ENCODE measurements around the gene BTBD6.
A peak's percentile ranks its signal among the peaks of the same experiment; 100 is the strongest.

BTBD6 gene

DNA sequence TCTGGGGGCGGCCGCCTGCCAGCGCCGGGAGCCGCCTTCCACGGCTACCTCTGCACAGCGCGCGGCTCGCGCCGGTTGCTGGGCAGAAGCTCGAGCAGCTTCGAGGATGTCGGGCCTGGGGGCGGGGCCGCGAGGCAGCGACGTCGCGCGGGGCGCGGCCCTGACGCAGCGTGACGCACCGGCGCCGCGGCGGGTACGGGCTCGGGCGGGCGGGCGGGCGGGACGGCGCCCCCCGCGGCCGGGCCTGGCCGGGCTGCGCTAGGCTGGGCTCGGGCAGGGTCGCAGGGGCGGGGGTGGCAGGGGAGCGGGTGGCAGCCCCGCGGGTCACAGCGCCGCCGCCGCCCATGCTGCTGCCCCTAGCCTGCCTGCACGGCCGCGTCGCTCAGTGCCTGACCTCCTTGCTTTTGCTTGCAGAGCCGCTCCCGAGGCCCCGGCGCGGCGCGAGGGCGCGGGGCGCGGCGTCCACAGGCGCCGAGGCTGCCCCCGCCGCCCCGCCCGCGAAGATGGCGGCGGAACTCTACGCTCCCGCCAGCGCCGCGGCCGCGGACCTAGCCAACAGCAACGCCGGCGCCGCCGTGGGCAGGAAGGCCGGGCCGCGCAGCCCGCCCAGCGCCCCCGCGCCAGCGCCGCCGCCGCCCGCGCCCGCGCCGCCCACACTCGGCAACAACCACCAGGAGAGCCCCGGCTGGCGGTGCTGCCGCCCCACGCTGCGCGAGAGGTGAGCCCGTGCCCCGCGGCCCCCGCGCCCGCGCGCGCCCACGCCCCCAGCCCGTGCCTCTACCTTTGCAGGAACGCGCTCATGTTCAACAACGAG is at the start of gene BTBD6:
Gene BTBD6, plus strand, starts transcription at position 166 of the 814 bp plus-strand sequence. Its CDS starts 179 bp downstream, at position 345.
- DNase-seq, result peak; percentile 86

DNA sequence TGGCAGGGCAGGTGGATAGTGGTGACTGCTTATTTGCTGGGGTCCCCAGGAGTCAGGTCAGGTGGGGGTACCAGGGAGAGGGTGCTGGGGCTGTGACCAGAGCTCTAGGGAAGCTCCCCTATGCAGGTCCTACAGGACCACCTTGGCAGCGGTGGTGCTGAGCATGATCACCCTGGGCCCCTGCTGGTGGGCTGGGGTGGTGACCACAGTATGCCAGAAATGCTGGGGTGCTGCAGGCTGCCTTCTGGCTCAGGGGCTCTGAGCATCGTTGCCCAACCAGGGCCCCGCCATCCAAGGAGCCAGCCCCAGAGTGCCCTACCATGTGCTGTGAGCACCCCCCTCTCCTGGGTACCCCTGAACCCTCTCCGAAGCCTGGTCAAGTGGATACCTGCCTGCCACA is 49.7 kb upstream of the BTBD6 start:
- no peak for DNase-seq

DNA sequence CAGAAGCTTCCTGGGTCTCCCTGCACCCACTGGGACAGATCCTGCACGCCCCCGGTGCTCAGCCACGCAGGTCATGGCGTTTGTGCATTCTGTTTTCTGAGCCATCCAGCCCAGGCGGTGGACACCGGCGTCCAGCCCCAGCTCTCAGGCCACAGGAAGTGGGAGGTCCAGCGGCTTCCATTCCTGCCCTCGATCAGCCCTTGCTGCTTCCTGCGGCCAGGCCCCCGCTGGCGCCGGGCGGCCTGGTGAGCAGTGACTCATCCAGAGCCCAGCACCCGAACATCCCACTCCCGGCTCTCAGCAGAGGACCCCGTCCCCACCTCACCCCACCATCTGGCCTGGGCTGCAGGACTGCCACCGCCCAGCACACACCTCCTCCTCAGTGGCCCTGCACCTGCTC is 49.2 kb upstream of the BTBD6 start:
- no peak for DNase-seq

DNA sequence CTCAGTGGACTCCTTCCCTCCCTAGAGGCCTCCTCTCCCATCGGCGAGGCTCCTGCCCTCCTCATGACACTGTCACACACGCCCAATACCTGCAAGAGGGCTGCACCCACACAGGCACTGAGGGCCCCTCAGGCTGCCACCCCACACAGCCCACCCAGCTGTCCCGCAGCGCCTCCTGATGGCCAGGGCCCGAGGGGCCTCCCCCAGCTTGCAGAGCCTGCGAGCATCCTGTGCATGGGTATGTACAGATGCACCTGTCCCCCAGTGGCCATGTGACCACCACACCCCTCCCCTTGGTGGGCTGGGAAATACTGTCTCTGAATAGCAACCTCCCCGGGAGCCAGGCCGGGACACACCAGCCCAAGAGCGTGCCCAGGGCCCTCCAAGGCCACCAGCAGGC is 48.3 kb upstream of the BTBD6 start:
- DNase-seq, result no peak

DNA sequence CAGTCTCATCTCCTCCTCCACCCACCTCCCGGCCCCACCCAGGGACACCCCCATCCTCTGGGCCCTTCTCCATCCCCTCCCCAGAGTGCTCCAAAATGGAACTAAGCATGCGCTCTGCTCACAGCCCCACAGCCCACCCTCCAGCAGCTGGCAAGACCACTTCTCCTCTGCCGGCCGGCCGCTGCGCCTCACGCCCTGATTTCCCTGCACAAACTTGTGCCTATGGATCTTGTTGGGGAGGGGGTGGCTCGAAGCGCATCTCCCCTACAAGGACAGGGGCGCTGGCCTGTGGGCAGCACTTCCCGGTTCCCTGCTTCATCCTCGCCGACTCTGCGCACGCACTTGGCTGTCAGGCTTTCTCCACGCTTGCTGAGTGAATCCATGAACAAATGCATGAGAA is 47.7 kb upstream of the BTBD6 start:
- no peak for DNase-seq

DNA sequence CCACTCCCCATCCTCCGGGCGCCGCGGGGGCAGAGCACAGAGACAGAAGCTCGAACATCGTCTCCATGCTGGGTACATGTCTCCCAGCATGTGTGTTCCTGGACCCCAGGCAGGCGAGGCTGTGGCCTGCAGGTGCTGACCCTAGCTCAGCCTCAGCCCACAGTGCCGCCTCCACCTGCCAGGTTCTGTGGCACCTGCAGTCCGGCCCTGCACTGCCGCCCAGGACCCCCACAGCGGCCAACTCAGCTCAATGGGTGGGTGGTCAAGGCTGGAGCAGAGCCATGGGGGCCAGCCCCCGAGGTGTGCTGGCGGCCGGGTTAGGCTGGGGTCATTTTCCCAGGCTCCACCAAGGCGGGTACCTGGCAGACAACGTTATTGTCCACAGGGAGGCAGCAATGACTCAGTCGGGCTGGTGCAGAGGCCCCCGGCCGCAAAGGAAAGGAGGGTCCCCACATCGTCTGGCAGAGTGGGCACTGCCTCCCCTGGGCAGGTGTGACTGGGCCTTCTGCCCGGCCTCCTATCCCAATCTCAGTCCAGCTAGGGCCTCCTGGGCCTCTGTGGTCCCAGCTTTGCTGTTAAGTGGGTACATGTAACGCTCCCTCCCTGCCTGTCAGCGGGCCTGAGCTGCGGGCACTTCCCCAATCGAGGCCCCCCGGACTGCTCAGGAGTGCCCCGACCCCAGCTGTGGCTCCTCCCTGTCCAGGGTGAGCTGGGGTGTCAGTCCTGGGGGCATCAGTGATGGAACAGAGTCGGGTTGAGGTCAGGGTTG is 47.0 kb upstream of the BTBD6 start:
- no peak for DNase-seq

DNA sequence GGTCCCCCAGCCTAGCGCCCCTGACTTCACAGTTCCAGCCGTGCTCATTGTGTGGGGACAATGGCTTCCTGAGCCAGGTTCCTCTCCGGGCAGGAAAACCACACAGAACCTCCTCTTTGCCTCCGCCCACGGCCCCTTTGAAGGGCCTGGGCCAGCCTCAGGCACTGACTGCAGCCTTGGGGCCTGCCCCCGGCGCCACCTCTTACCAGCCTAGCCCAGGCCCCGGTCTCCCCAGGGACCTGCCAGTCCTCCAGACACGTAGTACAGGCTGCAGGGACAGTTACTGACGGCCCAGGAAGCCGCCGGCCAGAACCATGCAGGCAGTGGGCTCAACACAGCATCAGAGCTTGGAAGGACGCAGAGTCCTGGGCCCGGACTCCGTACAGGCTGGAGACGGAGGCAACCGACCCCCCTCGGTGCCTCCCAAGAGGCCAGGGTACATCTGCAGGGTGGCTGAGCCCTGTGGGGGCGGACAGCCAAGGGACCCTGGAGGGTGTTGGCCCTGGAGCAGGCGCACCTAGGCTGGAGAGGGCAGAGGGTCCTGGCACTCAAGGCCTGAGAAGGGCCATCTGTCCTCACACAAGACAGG is 46.3 kb upstream of the BTBD6 start:
- no peak for DNase-seq

DNA sequence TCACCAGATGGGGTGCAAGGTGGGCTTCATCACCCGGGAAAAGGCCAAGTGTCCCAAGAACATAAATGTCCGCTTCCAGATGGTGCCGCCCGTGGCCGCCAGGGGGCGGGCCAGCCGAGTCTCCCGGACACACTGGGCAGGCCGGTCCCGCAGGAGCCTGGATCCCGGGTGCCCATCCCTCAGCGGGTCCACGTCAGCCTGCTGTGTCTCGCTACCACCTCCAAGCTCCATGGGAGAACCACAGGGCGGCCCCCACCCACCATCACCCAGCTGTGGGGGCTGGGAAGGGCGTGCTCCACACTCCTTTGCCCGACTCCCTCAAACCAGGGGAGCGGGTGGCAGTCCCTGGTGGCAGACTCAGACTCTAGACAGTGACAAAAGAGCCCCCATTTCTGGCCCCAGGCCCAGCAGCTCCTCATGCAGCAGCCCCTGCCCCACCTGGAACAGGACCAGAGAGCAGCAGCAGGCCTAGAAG is 45.2 kb upstream of the BTBD6 start:
- peak; percentile 61 for DNase-seq

DNA sequence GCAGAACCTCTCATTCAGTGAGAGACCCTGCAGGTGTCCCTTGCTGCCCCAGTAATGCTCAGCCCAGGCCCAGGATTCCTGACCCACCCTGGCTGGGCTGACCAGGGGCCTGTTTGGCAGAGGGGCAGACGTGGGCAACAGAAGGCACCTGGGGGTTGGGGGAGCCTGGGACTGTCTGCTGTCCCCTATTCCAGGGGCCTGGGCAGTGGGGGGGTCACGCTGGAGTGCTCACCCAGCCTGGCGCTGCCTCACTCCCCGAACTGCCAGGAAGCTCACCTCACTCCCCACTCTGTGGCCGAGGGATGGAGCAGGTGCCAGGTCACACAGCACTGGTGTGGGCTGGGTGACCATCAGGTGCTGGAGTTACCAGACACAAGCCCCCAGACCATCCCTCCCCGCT is 44.6 kb upstream of the BTBD6 start:
- DNase-seq, result no peak

DNA sequence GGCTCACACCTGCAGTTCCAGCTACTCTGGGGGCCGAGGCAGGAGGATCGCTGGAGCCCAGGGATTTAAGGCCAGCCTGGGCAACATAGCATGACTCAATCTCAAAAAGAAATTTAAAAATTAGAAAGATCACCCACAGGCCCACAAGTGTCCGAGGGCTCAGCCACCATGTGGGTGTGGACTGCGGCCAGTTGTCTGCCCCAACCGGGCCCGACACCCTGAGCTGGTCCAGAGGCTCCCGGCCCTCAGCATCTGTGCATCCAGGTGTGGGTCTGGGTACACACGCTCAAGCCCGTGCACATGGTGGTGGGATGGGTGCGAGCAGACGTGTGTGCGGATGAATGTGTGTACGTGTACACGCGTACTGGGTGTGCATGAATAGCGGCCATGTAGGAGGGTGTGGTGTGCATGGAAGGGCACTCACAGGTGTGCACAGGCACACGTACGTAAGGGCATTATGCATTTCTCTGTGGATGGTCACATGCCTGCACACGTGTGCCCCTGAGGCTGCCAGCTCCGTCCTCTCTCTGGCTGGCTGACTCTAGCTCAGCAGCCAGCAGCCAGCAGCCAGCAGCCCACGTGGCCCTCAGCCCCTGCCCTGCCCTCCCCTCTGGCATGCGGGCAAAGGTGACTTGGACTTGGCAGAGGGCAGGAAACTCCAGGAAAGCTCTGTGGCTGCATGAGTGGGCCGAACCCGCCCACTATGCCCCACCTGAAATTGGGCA is 44.0 kb upstream of the BTBD6 start:
- peak; percentile 82 for DNase-seq

DNA sequence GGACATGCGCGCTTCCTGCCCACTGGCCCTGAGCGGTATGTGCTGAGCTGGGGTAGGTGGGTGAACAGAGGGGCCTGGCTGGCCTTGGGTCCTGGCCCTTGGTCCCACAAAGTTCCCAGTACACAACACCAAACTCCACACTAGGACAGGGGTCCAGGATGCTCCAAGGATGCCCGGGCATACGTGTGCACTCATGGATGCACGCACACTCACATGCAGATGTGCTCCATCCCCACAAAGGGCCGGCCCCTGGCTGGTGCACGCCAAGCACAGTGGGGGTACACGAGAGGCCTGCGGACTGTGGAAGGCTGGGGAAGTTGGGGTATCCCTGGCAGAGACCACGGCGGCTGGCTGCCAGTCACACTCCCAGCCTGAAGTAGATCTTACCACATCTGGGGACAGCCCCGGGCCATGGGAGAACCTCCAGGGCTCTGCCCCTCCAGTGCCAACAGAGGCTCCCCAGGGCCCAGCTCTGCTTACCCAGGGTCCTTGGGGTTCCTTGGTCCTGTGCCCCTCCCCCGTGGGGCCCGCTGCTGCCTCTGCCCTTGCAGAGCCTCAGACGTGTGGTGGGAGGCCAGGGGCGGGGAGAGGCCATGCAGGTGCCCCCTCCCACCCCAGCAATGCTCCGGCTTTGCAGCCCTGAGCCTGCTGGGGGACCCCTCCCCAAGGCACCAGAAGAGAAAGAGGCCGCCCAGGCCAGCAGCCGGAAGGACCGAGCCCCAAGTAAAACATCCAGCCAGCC is 43.2 kb upstream of the BTBD6 start:
- no peak for DNase-seq

DNA sequence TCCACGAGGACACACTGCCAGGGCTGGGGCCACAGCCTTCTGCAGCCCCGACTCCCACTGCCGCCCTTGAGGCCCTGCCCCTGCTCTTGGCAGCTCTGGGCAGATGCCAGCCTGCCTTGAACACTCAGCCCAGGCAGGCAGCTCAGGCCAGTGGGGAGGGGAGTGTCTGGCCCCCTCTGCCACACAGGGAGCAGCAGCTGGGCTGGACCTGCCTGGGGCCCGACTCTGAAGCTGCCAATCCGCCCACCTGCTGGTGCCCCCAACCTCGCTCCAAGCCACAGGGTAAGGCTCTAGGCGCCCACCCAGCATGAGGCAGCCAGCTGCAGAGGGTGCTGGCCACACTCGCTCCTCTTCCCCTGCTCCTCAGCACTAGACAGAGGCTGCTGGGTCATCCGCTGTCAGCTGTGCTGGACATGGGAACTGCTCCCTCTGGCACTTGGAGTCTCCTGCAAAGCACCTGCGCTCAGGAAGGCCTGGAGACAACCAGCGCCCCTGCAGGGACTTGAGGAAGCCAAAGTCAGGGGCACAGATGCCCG is 42.6 kb upstream of the BTBD6 start:
- DNase-seq, result no peak

DNA sequence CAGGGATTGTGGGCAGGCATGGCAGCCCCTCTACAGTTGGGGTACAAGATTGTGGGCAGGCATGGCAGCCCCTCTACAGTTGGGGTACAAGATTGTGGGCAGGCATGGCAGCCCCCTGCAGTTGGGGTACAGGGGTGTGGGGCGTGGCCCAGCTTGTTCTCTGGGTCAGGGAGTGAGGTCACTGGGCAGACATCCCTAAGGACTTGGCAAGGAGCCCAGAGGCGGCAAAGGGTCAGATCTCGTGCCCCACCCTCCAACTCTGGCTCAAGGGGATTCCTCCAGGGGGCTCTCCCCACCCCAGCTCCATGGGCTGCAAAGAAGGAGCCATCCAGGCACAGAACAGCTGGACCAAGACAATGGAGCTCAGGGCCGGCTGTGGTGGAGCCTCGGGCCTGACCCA is 41.5 kb upstream of the BTBD6 start:
- DNase-seq, result no peak

DNA sequence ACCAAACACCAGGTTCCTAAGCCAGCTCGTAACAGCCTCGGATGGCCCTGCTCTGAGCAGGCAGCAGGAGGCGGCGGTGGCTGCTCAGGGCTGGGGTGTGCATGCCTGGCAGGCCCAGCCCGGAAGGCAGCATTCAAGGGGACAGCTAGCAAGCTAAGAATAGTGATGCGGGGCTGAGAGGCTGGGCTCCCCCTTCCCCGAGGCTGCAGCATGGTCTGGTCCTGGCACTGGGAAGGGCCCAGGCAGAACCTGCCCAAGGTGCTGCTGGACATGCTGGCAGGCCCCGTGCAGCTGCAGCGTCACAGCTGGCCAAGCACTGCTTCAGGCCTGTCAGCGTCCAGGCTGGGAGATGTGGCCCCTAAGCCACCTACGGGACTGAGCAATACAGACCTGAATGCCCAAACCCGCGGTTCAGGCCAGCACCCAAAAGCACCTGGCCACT is 40.9 kb upstream of the BTBD6 start:
- no peak for DNase-seq

DNA sequence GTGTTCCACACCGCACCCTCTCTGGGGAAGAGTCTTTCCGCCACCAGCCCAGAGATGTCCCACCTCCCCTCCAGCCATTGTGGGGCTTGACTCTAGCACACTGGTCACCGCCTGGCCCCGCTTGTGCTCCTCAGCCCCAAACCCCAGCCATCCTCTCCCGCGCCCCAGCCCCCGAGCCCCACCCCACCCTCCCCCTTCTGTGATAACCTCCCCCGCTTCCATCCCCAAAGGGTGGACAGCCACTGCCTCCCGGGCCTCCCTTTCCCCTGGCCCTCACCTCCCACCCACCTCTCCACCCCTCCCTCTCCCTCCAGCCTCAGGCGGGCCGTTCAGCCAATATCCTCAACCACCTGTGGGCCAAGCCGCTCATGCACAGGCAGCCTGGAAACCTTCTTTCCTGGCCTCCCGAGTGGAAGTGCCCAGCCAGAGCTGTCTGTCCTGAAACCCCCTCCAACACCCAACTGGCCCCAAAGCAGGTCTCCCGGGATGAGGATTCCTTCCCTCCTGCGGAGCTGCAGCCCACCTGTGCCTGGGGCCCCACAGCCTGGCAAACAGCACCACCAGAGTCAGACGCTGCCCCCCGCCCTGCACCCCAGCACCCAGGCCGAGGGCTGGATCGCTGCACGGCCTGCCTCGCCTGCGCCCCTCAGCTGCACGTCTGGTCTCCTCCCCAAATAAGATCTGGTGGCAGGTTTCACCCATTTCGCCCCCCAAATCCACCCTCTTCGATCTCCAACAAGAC is 40.2 kb upstream of the BTBD6 start:
- DNase-seq, result no peak

DNA sequence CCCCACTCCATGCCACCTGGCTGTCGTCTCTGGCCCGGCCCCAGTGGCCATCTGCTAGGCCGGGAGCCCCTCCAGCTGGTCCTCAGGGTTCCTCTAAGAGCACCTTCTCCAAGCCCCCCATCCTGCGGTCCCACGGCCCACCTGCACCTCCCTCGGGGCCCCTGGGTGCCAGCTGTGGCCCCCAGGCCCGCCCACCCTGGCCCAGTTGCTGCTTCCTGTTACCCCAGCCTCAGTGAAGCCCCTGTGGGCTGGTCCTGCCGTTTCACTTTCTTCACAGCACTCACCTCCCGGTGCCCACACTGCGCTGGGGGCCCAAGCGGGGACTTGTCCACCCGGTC is 39.6 kb upstream of the BTBD6 start:
- DNase-seq, result no peak

DNA sequence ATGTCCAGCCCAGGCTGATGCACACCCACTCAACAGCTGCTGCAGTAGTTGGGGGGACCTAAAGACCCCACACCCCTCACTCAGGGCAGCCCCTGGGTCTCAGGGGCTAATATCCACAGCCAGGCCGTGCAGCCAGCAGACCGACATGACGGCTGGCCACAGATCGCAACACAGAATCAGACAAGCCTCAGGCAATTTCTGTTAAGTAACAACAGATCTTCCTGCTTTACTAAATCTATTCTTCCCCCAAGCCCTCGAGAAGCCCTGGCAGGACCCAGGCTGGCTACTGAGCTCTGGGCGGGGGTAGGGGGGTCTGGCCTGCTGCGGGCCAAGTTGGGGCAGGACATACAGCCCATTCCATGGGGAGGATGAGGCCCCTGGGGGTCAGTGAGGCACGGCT is 39.2 kb upstream of the BTBD6 start:
- DNase-seq, result no peak

DNA sequence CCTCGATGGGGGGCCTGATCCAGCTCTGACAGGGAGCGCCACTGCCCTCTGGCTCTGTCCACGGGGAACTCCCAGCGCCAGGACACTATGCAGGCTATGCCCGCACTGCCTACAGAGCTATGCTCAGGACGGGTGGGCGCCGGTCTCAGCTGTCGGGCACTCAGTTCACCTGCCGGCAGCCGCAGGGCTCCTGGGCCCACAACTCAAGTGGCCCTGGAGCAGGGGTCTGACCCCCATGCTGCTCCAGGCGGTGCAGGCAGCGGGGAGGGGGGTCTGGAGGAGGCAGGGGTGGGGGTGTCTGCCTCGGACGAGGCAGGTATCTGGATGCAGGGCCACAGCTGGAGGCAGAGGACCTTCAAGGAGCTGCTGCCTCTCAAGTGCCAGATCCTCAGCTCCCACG is 38.7 kb upstream of the BTBD6 start:
- no peak for DNase-seq

DNA sequence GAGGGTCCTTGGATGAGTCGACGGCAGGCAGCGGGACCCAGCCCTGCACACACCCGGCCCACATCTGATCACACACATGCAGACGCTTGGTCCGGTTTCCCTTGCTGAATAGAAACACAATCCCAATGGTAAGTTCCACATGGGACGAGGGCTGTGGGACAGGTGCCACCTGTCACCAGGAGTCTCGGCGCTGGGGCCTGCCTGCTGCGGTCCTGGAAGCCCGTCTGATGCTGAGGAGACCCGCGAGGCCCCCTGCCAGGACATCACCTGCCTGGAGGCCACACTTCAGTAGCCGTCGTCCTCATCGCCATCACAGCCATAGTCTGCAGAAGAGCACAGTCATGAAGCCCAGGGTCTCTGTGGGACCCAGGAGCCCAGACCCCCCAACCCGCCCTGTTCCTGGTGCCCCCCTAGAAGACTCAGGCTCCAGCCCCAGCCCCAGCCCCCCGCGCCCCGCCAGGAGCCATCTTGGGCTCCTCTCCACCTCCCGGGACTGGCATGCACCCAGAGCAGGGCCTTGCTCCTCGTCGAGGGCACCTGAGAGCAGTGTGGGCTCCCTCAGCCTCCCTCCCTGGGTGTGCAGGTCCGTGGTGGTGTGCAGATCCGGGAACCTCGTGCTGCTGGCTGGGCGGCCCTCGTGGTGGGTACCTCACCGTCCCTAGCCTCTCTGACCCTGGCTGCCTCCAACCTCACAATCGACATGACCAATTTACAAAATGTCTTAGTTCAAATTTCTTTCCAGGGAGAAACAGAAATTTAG is 37.9 kb upstream of the BTBD6 start:
- no peak for DNase-seq

DNA sequence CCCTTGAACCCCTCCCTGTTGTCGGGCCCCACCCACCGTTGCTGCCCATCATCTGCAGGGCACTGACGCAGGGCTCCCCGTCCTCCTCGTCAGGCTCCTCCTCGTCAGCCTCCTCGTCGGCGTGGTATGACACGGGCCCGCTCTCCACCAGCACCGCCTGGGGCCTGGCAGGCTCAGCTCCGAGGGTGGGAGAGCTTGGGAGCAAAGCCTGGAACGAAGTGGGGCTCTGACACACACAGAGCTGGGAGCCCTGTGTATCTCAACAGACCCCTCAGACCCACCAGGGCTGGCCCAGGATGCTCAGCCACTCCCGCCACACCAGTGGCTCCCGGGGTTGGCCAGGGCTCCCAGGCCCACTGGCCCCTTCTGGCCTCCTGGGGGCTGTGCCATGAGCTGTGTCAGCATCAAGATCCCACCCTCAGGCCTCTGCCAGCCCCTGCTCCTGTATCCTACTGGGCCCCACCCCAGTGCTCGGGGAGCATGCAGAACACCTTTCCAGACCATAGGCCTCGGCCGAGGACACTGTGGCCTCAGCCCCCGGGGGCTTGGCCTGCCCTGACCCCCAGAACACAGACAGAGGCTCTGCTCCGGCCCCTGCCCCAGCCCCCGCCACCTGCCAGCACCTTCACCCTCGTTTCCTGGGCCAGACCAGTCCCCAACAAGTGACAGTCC is 37.1 kb upstream of the BTBD6 start:
- no peak for DNase-seq
